ENCODE results near the gene TRPC6.

Gene TRPC6

GRCh38 chr11:101407324-101407723 lies 176.5 kb downstream of the TRPC6 start:
- no peak for DNase-seq (ENCODE audit: extremely low read depth in 1 of 2, low read depth in 1 of 2)

Measured in activated CD8-positive, alpha-beta memory T cell treated with anti-CD3 and anti-CD28 coated beads for 1 hour (primary cell).